IMR-90 (cell line): ENCODE data around the gene RAB31. TPM values are rescaled to one million over a fixed set of nuclear protein-coding genes. Genes with fewer than 3 reads are reported as not detected.

Experiments used
- ATAC-seq: fragments of 200-7000 bp; cut with Tn5 transposase; 2 replicates; pipeline ENCODE4 v1.9.1; 2020; ENCODE audit warnings: low read depth, mild to moderate bottlenecking, moderate library complexity
- BruUV-seq: library from RNA; stranded (reverse); fragments of 400-500 nt; replicated peaks from 2 replicates; lab custom pipeline; 2021; lab: Mats Ljungman, UMichigan
- CTCF ChIA-PET: fragments of 300-600 bp; formaldehyde crosslinking; extraction: SDS; loops from one replicate; lab custom pipeline; 2021; ENCODE audit warnings: antibody characterized with exemption; lab: Yijun Ruan, JAX
- POLR2A ChIA-PET: fragments of 300-600 bp; sonication (Branson Sonifier 250); formaldehyde crosslinking; loops from one replicate; lab custom pipeline; 2022; ENCODE audit warnings: antibody characterized with exemption; ENCODE audit not compliant: unreplicated experiment; lab: Charles Lee
- DNase-seq: peaks from one replicate; pipeline ENCODE4 v3.0.0; 2013
- H2AFZ ChIP-seq: replicated peaks from 2 replicates; pipeline ENCODE3; 2013; ENCODE audit warnings: low read length, mild to moderate bottlenecking; ENCODE audit not compliant: poor library complexity
- H2AK5ac ChIP-seq: 2 replicates; pipeline ENCODE4 v1.6.1; 2013; ENCODE audit warnings: low read depth, low read length, inconsistent platforms
- H2AK9ac ChIP-seq: replicated peaks from 2 replicates; pipeline ENCODE3; 2013; ENCODE audit warnings: mild to moderate bottlenecking, low read depth, low read length, moderate library complexity; ENCODE audit not compliant: poor library complexity
- H2BK120ac ChIP-seq: 2 replicates; pipeline ENCODE4 v1.6.1; 2013; ENCODE audit warnings: low read depth, low read length, inconsistent platforms
- H2BK15ac ChIP-seq: 3 replicates; pipeline ENCODE4 v1.6.1; 2013; ENCODE audit warnings: low read depth, low read length, inconsistent platforms
- H2BK20ac ChIP-seq: 2 replicates; pipeline ENCODE4 v1.6.1; 2013; ENCODE audit warnings: low read depth, mild to moderate bottlenecking, inconsistent platforms, low read length, moderate library complexity
- H2BK5ac ChIP-seq: 2 replicates; pipeline ENCODE4 v1.6.1; 2013; ENCODE audit warnings: mild to moderate bottlenecking, low read depth, low read length, inconsistent platforms; ENCODE audit not compliant: poor library complexity, severe bottlenecking
- H3K14ac ChIP-seq: replicated peaks from 2 replicates; pipeline ENCODE4 v1.6.1; 2013; ENCODE audit warnings: low read depth, low read length, inconsistent platforms
- H3K18ac ChIP-seq: 2 replicates; pipeline ENCODE4 v1.6.1; 2013; ENCODE audit warnings: low read depth, low read length, control low read depth
- H3K23ac ChIP-seq: 2 replicates; pipeline ENCODE4 v1.6.1; 2013; ENCODE audit warnings: low read depth, low read length, inconsistent platforms
- H3K27ac ChIP-seq: 2 replicates; pipeline ENCODE4 v1.5.1; 2013; ENCODE audit warnings: mild to moderate bottlenecking, control low read depth, low read length; ENCODE audit not compliant: insufficient read depth
- H3K27me3 ChIP-seq: 2 replicates; pipeline ENCODE4 v1.6.1; 2013; ENCODE audit warnings: low read length; ENCODE audit not compliant: control insufficient read depth, insufficient read depth
- H3K36me3 ChIP-seq: 2 replicates; pipeline ENCODE4 v1.6.1; 2013; ENCODE audit warnings: low read length, mixed read lengths; ENCODE audit not compliant: control insufficient read depth, insufficient read depth
- H3K4ac ChIP-seq: 2 replicates; pipeline ENCODE4 v1.6.1; 2013; ENCODE audit warnings: low read depth, low read length, inconsistent platforms
- H3K4me1 ChIP-seq: 2 replicates; pipeline ENCODE4 v1.6.1; 2013; ENCODE audit warnings: low read length, mixed read lengths; ENCODE audit not compliant: control insufficient read depth, insufficient read depth
- H3K4me2 ChIP-seq: 2 replicates; pipeline ENCODE4 v1.6.1; 2013; ENCODE audit warnings: low read depth, mild to moderate bottlenecking, control low read depth, low read length, moderate library complexity
- H3K4me3 ChIP-seq: 2 replicates; pipeline ENCODE4 v1.5.1; 2013; ENCODE audit warnings: low read depth, mild to moderate bottlenecking, control low read depth, low read length, moderate library complexity; ENCODE audit not compliant: insufficient read depth
- H3K56ac ChIP-seq: 2 replicates; pipeline ENCODE4 v1.6.1; 2013; ENCODE audit warnings: low read length, inconsistent platforms; ENCODE audit not compliant: insufficient read depth; ENCODE audit errors: extremely low read depth
- H3K79me1 ChIP-seq, 2 experiments: 2 replicates each; pipeline ENCODE4 v1.6.1; 2013; ENCODE audit warnings: low read length in 2 of 2, inconsistent platforms in 1 of 2, low read depth in 1 of 2
- H3K9ac ChIP-seq: 2 replicates; pipeline ENCODE4 v1.6.1; 2013; ENCODE audit warnings: low read depth, low read length, control low read depth
- H3K9me1 ChIP-seq: 2 replicates; pipeline ENCODE4 v1.6.1; 2013; ENCODE audit warnings: low read length, inconsistent platforms; ENCODE audit not compliant: insufficient read depth
- H3K9me3 ChIP-seq: 2 replicates; pipeline ENCODE4 v1.6.1; 2013; ENCODE audit warnings: low read length; ENCODE audit not compliant: control insufficient read depth, insufficient read depth
- H4K20me1 ChIP-seq: 2 replicates; pipeline ENCODE4 v1.6.1; 2013; ENCODE audit warnings: low read length, inconsistent platforms; ENCODE audit not compliant: insufficient read depth
- H4K5ac ChIP-seq: 2 replicates; pipeline ENCODE4 v1.6.1; 2013; ENCODE audit warnings: mild to moderate bottlenecking, low read depth, low read length, control low read depth
- H4K8ac ChIP-seq, 2 experiments: 2 replicates each; pipeline ENCODE4 v1.6.1; 2013; ENCODE audit warnings: low read depth in 2 of 2, low read length in 2 of 2, control low read depth in 1 of 2, inconsistent platforms in 1 of 2
- H4K91ac ChIP-seq: 2 replicates; pipeline ENCODE4 v1.6.1; 2013; ENCODE audit warnings: low read depth, low read length, inconsistent platforms; ENCODE audit not compliant: insufficient read depth
- BHLHE40 ChIP-seq: fragments of 150-350 bp; IDR thresholded peaks from 2 replicates; pipeline ENCODE4 v1.6.1; 2016; ENCODE audit warnings: mild to moderate bottlenecking, low read depth, low read length
- CEBPB ChIP-seq: IDR thresholded peaks from 2 replicates; pipeline ENCODE4 v1.6.1; 2012; ENCODE audit warnings: low read depth, low read length, improper control_type of control experiment
- CHD1 ChIP-seq: IDR thresholded peaks from 2 replicates; pipeline ENCODE4 v1.6.1; 2012; ENCODE audit warnings: low read depth, low read length, improper control_type of control experiment
- CTCF ChIP-seq: conservative IDR thresholded peaks from 2 replicates; pipeline ENCODE4 v1.5.1; 2012; ENCODE audit warnings: mild to moderate bottlenecking, low read depth, low read length, improper control_type of control experiment
- ELK1 ChIP-seq: fragments of 150-350 bp; IDR thresholded peaks from 2 replicates; pipeline ENCODE4 v1.6.1; 2016; ENCODE audit warnings: low read depth, mild to moderate bottlenecking, low read length, moderate library complexity, borderline replicate concordance
- FOS ChIP-seq: fragments of 150-350 bp; IDR thresholded peaks from 2 replicates; pipeline ENCODE4 v1.6.1; 2016; ENCODE audit warnings: low read depth, low read length
- MAFK ChIP-seq: IDR thresholded peaks from 2 replicates; pipeline ENCODE4 v1.6.1; 2012; ENCODE audit warnings: low read depth, low read length, improper control_type of control experiment
- MAZ ChIP-seq: IDR thresholded peaks from 2 replicates; pipeline ENCODE4 v1.6.1; 2012; ENCODE audit warnings: low read depth, mild to moderate bottlenecking, low read length, improper control_type of control experiment, moderate library complexity, borderline replicate concordance
- MXI1 ChIP-seq: IDR thresholded peaks from 2 replicates; pipeline ENCODE4 v1.6.1; 2012; ENCODE audit warnings: low read depth, mild to moderate bottlenecking, low read length, moderate library complexity, borderline replicate concordance
- NFE2L2 ChIP-seq: fragments of 150-350 bp; IDR thresholded peaks from 2 replicates; pipeline ENCODE4 v1.6.1; 2016; ENCODE audit warnings: low read depth, mild to moderate bottlenecking, low read length
- POLR2A ChIP-seq: IDR thresholded peaks from 2 replicates; pipeline ENCODE4 v1.6.1; 2012; ENCODE audit warnings: mild to moderate bottlenecking, low read depth, low read length
- RAD21 ChIP-seq: IDR thresholded peaks from 2 replicates; pipeline ENCODE4 v1.6.1; 2012; ENCODE audit warnings: low read length, improper control_type of control experiment
- RCOR1 ChIP-seq: IDR thresholded peaks from 2 replicates; pipeline ENCODE4 v1.6.1; 2012; ENCODE audit warnings: mild to moderate bottlenecking, low read length, improper control_type of control experiment; ENCODE audit not compliant: insufficient replicate concordance
- RFX5 ChIP-seq: IDR thresholded peaks from 2 replicates; pipeline ENCODE4 v1.8.0; 2012; ENCODE audit warnings: low read depth, mild to moderate bottlenecking, low read length, moderate library complexity
- SMC3 ChIP-seq: fragments of 150-350 bp; IDR thresholded peaks from 2 replicates; pipeline ENCODE4 v1.6.1; 2016; ENCODE audit warnings: low read depth, mild to moderate bottlenecking, antibody characterized with exemption, low read length, moderate library complexity
- WGBS, 2 experiments: methylation state at CpG; one replicate each; pipeline versions ENCODE4 v1.1.5 to v1.1.7; 2013; ENCODE audit warnings: missing lambda C conversion rate in 2 of 2; ENCODE audit not compliant: insufficient read length in 1 of 2; ENCODE audit errors: extremely low coverage in 2 of 2; 5-methylcytosine and 5-hydroxymethylcytosine counted together
- dilution Hi-C: fragments of 300-500 bp; cut with HindIII; formaldehyde crosslinking; loops from one replicate; pipeline ENCODE4 v1.14.3; 2018; ENCODE audit warnings: low sequenced_read_pairs; ENCODE audit not compliant: unreplicated experiment
- in situ Hi-C: fragments of 300-500 bp; cut with MboI; formaldehyde crosslinking; loops from 3 replicates; pipeline ENCODE4 v1.14.3; 2019; ENCODE audit warnings: low sequenced_read_pairs, inconsistent platforms, mixed read lengths
- intact Hi-C: fragments of 100-400 bp; cut with micrococcal nuclease; formaldehyde crosslinking; loops from 2 replicates; pipeline ENCODE4 v1.10.0; 2022
- polyA plus RNA-seq, 3 experiments: library from polyadenylated mRNA; depleted of rRNA; stranded (reverse); fragments of >200 nt; gene quantifications; 2 replicates each; pipeline ENCODE4 v1.2.3, GENCODE V29; 2012; ENCODE audit warnings: low replicate concordance in 1 of 3
- total RNA-seq: library from RNA; depleted of rRNA; stranded (reverse); fragments of >200 nt; gene quantifications from 2 replicates; pipeline ENCODE4 v1.2.3, GENCODE V29; 2012
- TF ChIP-seq, protein P1 (sequence below): fragments of 150-350 bp; IDR thresholded peaks from 2 replicates; pipeline ENCODE4 v1.6.1; 2017; ENCODE audit warnings: mild to moderate bottlenecking, antibody characterized with exemption, low read length, low read depth

Gene RAB31
- total and polyA plus RNA-seq, 2 of the 4 experiments (the other 2 are of a cell fraction): 13.8 to 26.9 TPM

GRCh38 chr18:9760641-9761040, 52.5 kb downstream of the RAB31 start:
- in situ Hi-C loops: no loop called here
- no peak overlapping the region for H4K8ac ChIP-seq

More at GRCh38 chr18:9760641-9761040, 52.5 kb downstream of the RAB31 start:
- no peak overlapping the region for H2AK5ac ChIP-seq
- CTCF ChIA-PET: interaction anchor here (0.8 kb wide), 1 partner anchor 794 kb away, joined by 3 read pairs; no protein-coding TSS in a partner anchor
- dilution Hi-C loops (no loop called here), intact Hi-C loops (no loop called here)
- no peak overlapping the region for H3K56ac ChIP-seq
- H3K79me1 ChIP-seq: peaks cover 41 to 58% of the 10 kb centered on the region in 2 experiments
- H3K9me1 ChIP-seq: peaks cover 15% of the 10 kb centered on the region
- H4K20me1 ChIP-seq: peaks cover 15% of the 10 kb centered on the region; the same call in 1 of the 2 replicates
- no TSS peak for BruUV-seq
- no peak overlapping the region for H2BK20ac ChIP-seq
- no peak overlapping the region for H3K14ac ChIP-seq
- H3K23ac ChIP-seq: no peak overlapping the region
- H3K36me3 ChIP-seq: no peaks in the 10 kb centered on the region
- H3K4me2 ChIP-seq: no peak overlapping the region
- no peak overlapping the region for H3K27ac ChIP-seq
- H3K9ac ChIP-seq: no peak overlapping the region
- no peak overlapping the region for H2BK15ac ChIP-seq
- no peaks in the 10 kb centered on the region for H3K27me3 ChIP-seq
- no peak overlapping the region for H2AFZ ChIP-seq
- no CpG with 5 or more reads among the region's 6 CpGs for WGBS, 2 experiments
- no peak overlapping the region for H2AK9ac ChIP-seq
- DNase-seq (no peak), ATAC-seq (no peak)
- H3K9me3 ChIP-seq: no peaks in the 10 kb centered on the region; the same call in 1 of the 2 replicates
- no peak overlapping the region for H2BK5ac ChIP-seq
- H3K18ac ChIP-seq: no peak overlapping the region
- no peak overlapping the region for H3K4me3 ChIP-seq
- peaks cover 11% of the 10 kb centered on the region for H3K4me1 ChIP-seq
- TF ChIP-seq FOS: no peak
- TF ChIP-seq RCOR1: no peak
- TF ChIP-seq CTCF: no peak
- TF ChIP-seq RFX5: no peak
- TF ChIP-seq MAFK: no peak
- no peak for TF ChIP-seq MAZ
- no peak for TF ChIP-seq ELK1
- TF ChIP-seq RAD21: no peak
- TF ChIP-seq POLR2A: no peak
- TF ChIP-seq CHD1: no peak
- no peak for TF ChIP-seq MXI1
- no peak for TF ChIP-seq CEBPB
- TF ChIP-seq NFE2L2: no peak
- TF ChIP-seq, protein P1, sequence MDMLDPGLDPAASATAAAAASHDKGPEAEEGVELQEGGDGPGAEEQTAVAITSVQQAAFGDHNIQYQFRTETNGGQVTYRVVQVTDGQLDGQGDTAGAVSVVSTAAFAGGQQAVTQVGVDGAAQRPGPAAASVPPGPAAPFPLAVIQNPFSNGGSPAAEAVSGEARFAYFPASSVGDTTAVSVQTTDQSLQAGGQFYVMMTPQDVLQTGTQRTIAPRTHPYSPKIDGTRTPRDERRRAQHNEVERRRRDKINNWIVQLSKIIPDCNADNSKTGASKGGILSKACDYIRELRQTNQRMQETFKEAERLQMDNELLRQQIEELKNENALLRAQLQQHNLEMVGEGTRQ: no peak
- no peak for TF ChIP-seq SMC3
- no peak for TF ChIP-seq BHLHE40
- H4K91ac ChIP-seq: no peak overlapping the region
- H2BK120ac ChIP-seq: no peak overlapping the region
- no peak overlapping the region for H3K4ac ChIP-seq
- POLR2A ChIA-PET: no interaction called here
- H4K5ac ChIP-seq: no peak overlapping the region
